ENCODE data around the gene MED12L. TPM values are rescaled to one million over a fixed set of nuclear protein-coding genes. Genes with fewer than 3 reads are reported as not detected.

The MED12L gene
- total RNA-seq, 1 experiment from 2014 or later = 1.5 TPM

DNA sequence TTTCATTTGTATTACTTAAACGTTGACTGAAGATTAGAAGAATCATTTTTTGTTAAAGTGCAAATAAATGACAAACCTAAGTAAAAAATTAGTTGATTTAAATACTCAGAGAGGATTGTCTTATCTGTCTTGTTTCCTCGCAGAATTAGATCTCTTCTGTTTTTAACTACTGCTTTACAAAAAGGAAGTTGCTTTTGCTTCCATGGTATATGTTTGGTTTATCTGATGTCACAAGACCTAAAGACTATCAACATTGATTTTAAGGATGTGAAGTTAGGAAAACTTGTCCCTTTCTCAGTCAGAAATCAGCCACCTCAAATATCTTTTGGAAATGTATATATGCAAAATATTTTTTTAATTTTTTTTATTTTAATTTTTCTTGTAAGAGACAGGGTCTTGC lies 88.9 kb downstream of the MED12L start:
- no peak for DNase-seq (ENCODE audit: low read depth)

DNA sequence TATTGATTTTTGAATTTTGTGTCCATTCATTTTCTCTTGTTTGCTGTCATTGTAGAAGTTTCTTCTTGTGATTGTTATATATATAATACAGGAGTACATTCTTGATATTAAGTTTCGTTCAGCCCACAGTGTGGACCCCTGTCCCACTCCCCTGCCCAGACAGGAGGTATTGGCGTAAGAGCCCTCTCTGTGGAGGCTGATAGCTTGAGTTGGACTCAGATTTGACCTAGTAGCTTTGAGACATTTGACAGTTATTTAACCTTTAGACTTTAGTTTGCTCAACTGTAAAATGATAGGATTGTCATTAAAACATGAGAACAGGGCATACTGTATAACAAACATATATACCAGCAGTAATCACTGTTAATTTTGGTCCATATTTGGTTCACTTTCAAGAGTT lies 90.5 kb downstream of the MED12L start:
- DNase-seq (ENCODE audit: low read depth) = no peak

DNA sequence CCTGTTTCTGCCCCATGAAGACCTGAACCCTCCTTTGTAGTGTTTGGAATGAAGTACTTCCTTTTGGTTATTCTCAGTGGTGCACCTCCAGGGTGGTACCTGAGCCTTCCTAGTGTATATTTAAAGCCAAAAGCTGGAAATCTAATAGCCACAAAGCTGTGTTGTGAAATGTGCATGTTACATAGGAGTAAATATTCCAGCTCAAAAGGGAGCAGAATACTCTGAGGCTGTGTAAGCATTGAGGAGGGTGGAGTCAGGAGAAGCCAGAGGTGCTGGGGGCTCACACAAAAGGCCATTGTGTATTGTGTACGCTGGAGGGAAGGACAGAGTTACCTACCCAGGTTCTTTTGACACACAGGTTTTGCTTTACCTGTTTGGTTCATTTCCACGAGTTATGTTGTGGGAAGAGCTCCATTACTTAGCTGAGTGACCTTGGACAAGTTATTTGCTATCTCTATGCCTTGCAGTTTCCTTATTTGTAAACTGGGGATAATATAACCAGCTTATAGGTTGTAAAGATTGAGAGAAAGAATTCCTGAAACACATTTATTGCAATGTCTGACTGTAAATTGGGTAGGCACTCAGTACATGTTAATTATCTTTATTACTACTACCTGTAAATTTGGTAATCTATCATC lies 92.9 kb downstream of the MED12L start:
- DNase-seq (ENCODE audit: low read depth) = no peak

DNA sequence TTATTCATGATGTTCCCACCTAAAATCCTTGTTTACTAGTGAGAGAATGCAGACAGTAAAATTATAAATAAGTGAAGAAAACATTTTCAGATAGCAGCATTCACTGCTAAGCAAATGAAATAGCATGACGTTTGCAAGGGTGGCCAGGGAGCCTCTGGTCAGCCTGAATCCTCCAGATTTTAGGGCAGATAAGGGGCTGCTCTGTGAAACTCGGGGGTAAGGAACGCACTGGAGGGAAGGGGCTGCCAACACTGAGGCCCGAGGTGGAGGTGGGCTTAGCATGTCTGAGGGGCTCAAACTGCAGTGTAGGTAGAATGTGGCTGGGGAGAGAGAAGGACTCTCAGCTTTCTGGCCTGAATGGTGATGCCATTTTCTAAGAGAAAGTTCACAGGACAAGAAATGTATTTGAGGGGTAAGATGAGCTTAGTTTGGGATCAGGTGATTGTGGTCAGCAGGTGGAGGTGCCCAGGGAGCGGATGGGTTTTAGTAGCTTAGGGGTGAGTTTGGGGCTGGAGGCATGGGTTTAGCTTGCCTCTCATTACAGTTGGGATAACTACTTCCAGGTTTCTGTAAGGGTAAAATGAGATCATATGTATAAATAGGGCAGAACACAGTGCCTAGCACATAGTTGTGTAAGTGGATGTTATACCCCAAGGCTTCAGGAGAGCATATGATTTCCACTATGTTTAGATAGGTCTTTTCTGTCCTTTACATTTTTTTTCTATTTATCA lies 97.0 kb downstream of the MED12L start:
- DNase-seq (ENCODE audit: low read depth) = no peak

DNA sequence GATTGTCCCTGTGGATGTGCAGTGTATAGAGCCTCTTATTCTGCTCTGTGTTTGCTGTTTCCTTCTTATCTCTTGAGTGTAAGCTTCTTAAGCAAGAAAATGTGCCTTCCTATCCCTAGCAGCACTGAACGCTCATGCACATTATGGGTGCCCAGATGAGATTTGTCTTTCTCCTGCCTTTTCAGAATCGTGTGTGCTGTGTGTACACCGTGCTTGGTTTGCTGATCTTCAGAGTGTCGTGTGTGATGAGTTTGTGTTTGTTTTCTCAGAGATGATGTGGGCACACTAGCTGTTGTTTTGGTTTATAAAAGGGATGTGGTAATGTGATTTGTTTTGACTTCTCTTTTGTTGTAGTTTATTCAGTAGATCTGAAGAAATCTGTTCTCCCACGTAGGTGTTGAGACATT lies 97.8 kb downstream of the MED12L start:
- no peak for DNase-seq (ENCODE audit: low read depth)

DNA sequence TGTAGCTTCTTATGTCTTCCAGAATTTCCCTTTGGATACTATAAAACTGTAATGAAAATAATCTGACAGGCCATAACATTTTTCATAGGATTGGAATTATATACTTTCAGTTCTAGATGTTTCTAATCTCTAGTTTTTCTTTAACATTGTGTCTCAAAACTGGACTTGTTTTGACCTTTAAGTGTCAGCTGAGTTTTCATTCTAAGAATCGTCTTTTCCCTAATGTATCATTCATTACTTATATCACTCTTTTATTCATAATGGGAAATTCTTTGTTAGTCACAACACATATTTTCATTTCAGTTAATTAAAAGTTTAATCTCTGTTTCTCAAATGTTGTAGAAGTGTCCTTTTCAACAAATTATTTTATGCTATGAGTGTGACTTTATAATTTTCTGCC lies 105.6 kb downstream of the MED12L start:
- no peak for DNase-seq (ENCODE audit: low read depth)

DNA sequence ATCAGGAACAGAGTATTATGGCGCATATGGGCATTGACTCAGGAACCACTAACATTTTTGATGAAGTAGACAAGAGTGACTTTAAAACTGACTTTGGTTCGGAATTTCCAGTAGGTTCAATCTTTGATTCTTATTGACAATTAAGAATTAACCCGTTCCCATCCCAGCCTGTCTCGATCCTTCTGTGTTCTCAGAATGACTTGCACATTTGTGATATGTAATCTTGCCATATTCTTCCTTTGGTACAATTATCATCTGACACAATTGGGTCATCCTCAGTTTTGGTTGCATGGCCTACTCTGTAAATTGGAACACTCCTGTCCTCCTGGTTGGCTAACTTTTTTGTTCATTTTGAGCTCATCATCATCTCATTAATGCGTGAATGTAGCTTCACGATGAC lies 107.1 kb downstream of the MED12L start:
- DNase-seq (ENCODE audit: low read depth) = no peak

DNA sequence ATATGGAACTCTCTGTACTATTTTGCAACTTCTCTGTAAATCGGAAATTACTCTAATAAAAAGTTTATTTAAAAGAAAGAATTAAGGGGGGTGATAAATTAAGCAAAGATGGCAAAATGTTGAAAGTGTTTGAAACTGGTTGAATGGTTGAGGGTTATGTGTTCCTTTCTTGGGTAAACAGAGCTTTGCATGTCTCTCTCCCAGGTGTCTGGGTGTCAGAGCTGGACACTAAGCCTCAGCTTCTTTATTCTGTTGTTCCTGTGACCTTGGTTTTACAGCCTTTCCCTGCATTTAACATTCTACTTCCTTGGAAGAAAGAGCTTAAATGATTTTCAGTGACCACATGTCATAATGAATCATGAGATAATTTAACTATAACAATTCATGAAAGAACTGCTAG lies 110.4 kb downstream of the MED12L start:
- no peak for DNase-seq (ENCODE audit: low read depth)

DNA sequence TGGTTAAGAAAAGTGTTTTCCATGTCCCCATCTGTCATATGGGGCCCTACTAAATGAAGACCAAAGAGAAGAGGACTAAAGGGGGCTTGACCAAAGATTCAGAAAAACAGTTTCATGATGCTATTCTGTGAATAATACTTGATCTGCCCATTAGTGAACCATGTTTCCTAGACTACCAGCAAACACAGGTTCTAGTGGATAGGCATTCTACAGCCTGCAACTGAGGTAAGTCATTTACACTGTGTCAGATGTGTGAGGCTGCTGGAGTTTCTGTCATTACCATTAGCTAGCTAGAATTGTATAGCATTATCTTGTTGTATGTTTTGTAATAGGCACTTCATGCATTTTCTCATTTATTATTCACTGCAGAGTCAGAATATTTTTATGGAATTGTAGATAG lies 111.0 kb downstream of the MED12L start:
- DNase-seq (ENCODE audit: low read depth) = no peak

DNA sequence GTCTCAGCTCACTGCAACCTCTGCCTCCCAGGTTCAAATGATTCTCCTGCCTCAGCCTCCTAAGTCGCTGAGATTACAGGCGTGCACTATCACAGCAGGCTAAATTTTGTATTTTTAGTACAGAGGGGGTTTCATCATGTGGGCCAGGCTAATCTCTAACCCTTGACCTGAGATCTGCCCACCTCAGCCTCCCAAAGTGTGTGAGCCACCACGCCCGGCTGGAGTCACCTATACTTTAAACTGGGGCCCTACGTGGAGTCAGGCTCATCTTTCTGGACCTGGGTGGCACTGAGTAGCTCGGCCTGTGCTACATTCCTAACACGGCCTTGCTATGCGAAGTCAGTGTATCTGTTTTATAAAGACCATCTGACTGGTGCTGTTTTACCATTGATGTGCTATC lies 111.8 kb downstream of the MED12L start:
- no peak for DNase-seq (ENCODE audit: low read depth)

DNA sequence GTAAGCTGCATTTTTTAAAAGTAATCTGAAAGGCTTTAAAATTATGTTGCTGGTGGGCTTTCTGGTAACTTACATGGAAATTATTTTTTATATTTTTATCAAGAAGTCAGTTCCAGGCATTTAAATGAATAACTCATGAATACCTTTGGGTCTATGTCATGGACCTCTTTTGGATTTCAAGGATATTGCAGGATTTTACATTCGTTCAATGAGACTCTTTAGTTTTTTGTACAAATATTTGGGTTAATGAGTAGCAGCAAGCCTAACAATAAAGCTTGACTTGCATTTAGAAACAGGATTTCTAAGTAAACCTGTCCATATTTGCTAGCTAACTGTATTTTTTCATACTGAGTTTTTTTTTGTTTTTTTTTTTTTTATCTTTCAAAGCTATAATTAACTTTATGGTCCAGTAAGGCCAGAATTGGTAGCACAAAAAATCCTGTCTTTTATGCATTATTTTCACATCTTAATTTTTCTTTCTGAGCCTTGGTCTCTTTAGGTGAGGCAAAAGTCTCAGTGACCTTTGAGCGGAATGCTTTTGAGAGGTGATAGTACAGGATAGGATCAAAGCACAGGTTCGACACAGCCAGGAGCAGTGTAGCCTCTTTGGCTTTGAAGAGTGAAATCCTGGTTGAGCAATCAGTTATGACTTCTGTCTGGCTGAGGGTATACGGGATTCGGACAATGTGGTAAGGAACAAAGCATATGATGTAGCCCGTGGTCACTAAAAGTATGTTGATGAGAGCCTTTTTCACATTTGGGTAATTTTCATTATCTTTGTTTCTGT lies 112.7 kb downstream of the MED12L start:
- no peak for DNase-seq (ENCODE audit: low read depth)

DNA sequence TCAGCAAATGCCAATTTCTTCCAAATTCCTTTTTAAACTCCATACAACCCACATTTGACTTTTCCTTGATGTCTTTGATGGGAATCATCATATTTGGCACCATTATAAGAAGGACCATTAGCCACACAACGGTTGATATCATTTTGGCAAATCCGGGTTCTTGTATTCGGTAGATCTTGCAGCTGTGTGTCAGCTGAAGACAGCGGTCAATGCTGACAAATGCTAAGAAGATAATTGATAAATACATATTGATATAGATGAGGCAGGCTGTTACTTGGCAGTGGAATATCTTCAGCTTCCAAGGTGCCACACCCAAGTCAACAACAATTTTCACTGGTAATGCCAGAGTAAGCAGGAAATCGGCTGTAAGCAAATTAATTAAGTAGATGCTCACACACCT lies 113.4 kb downstream of the MED12L start:
- DNase-seq (ENCODE audit: low read depth) = no peak

DNA sequence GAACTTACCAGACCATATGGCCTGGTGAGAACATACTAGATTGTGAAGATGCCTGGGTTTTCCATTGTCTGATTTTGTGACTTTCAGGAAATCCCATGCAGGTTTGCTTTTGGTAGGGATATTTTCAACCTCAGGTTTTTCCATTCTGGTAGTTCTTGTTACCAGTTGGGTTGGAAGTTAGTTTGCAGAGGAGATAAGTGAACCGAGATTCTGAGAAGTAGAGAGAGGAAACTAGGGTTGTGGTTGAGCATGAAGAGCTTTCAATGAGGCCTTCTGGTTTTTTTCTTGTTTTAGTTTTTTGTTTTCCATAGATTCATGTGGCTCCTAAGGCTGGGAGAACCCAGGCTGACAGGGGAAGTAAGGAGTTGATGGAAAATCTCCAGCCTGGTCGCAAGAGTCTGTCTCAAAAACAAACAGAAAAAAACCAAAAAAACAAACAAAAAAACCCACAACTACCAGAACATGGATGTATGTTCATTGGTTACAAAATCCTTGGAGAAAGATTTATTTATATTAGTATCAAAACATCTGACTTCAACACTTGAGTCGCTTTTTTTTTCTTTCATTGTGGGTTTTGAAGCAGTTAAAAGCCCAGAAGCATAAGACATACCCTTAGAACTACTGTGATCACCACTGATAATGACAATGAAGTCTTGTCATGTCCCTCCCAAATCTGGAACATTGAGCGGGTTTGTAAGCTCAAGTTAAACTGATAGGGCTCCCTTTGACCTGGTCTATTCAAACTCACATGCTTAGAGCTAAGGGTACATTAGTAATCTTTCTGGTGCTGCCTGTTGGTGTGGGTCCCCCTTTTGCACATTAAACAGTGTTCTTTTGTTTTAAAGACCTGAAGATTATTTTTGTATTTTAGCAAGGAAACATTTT lies 114.3 kb downstream of the MED12L start:
- no peak for DNase-seq (ENCODE audit: low read depth)

DNA sequence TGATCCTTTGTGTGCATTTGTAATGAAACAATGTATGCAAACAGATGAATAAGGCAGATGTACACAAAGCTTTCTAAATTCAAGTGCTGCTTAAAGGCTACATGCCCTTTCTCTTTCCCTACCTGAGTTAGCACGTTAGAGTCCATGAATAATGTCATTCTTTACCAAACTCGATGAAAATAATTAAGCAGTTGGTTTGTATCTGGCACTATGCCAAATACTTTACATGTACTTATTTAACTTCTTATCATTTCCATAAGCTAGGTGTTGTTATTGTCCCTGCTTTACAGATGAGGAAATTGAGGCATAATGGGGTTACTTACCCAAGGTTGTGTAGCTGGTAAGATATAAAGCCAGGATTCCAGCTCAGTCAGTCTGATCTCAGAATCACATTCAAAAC lies 115.1 kb downstream of the MED12L start:
- DNase-seq (ENCODE audit: low read depth) = no peak

DNA sequence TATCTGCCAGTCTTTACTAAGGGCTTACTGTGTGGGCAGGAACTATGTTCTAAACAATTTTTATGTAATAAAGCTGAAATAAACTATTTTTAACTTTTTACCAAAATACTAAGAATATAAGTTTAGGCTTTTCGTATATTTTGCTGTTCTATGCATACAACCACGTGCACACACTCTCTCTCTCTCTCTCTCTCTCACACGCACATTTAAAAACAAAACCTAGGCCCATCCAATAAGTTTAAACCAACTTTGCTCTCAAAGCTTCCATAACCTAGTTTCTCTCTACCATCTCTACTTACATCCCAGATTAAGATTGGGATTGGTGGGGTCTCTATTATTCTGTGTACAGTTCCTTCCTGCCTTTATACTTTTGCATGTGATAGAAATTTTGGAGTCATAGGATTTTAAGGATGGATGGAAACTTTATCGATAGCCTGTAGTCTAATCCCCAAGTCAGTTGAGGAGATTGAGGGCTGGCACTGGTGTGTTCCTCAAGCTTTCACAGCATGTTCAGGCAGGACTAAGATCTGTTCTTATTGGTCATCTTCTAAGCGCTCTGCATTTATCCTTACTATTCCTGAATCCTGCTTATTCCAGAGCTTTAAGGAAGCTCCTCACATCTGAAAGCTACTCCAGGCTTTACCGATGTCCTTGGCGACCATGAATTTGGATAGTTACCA lies 115.7 kb downstream of the MED12L start:
- no peak for DNase-seq (ENCODE audit: low read depth)

DNA sequence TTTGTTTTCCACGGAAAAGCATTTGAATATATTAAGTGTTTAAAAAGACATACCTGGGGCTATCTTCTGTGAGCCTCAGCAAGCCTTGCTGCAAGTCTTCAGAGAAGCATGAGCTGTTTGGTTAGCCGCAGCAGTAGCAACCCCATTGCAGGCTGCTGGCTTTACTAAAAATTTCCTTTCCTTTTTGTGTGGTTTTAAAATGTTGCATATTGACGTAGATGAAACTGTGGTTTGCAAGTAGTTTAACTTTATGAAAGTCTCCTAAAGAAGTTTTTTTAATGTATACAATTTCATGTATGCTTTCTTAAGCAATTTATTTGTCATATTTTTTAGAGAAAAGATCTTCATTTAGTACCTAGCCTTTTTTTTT lies 117.6 kb downstream of the MED12L start, which contains the start of gene GPR171:
TSS of gene GPR171 (minus strand) at position 166 of the 370 bp plus-strand sequence. CDS start 3,830 bp downstream, outside the sequence.
- DNase-seq (ENCODE audit: low read depth) = no peak

DNA sequence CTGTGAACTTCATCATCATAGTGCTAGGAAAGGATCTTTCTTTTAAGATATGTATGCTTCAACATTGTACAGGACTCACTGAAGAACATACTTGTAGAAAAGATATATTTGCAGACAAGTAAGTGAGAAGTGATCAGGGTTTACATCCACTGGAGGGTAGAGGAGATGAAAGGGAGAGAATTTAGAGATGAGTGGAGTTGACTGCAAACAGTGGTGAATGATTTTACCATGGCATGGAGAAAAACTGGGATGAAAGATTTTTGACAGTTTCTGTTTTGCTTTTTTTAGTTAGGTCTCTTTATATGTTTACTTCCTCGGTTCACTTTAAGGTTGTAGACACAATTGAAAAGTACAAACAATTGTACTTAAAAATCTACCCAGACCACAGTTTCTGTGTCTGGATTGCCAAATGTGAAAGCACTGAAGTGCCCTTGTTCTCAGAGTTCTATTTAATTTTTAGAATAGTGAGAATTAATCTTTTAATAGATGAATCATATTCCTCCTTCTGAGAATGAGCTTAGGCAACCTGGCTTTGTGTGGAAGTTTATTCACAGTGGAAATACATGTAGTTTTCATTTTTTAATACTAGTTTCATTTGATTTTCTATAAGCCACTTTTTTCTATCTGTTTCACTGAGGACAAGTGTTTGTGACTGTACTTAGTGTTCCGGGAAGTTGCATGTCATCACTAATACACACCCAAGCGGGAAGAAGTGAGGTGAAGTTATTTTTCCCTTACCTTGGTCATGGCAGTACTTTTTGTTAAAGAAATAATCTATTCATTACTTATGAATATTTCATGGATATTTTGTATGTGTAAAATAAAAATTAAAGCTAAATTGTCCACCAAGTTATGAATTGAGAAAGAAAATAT lies 119.3 kb downstream of the MED12L start:
- DNase-seq (ENCODE audit: low read depth) = no peak

DNA sequence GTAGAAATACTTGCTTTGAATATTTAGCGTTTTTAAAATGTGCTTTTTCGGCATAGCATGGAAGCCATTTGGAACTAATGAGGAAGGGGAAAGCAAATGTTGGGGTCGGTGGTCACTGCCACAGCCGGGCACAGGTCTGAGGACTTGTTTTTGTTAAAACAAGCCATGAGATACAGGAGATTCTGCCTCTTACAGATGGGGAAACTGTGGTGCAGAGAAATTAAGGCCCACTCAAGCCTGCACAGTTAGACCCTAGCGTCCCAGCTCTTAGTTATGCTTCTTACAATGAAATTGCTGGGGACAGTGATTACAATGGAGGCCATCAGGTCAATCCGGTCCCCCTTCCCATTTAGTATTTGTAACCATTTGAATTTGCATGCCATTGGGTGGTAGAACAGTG lies 120.0 kb downstream of the MED12L start:
- no peak for DNase-seq (ENCODE audit: low read depth)

DNA sequence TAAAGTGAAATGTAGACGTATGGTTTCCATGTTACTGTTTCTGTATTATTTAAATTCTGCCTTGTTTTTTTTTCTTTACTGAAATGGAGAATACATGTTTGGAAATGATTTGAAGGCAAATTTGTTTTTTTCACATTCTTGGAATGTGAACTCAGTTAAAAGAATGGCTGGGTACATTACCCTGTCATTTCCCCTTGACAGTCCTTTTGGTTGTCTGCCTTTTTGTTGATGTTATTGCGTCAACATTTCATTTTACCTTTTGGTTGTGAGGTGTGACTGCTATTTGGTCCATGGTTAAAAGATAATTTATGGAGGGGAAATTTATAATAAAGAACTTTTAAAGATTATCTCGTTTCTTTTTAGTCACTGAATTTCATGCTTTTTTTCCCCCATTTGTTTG lies 120.7 kb downstream of the MED12L start:
- DNase-seq (ENCODE audit: low read depth) = no peak

DNA sequence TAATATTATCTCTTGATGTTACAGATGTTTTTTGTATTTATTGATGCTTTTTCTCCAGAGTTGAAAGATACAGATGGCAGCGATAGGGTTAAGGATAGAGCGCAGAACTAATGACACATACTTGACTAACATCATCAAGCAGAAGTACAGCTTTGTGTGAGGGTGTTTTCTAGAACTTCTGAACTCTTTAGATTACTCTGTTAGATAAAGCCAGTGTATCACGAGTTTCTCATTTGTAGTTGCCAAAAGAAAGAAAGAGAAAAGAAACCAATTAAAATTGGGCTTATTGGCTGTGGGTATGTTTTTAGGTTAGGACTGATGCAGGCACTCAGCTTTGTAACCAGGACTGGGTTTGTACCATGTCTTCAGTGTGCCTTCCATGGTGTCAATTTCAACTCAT lies 124.2 kb downstream of the MED12L start:
- DNase-seq (ENCODE audit: low read depth) = no peak

Data from HT1080 (cell line).